B cell (primary cell): ENCODE data around the gene SPRY4.

ENCODE experiments used
- CTCF ChIP-seq: fragments of 200-600 bp; IDR thresholded peaks from one replicate; pipeline ENCODE4 v1.8.0; 2022; ENCODE audit warnings: antibody characterized with exemption, mild to moderate bottlenecking
- EZH2 ChIP-seq: IDR thresholded peaks from 2 replicates; pipeline ENCODE4 v1.6.1; 2012; ENCODE audit warnings: borderline replicate concordance, low read depth, mild to moderate bottlenecking, moderate library complexity, low read length; ENCODE audit not compliant: insufficient read depth, poor library complexity, severe bottlenecking

GRCh38 chr5:142368529-142368928 is 43.7 kb upstream of the SPRY4 start:
- no peak for TF ChIP-seq EZH2
- TF ChIP-seq CTCF = no peak
